NCI-H510A (cell line): ENCODE measurements around the gene AGR3.
"Not testable (repeated sequence)": the region's sequence is repeated elsewhere in the genome, so short reads cannot be mapped to it uniquely, and the experiment has no call there.

Experiments
- DNase-seq: peaks from one replicate; lab custom pipeline; 2025; lab: John Stamatoyannopoulos, UW

Gene AGR3

DNA sequence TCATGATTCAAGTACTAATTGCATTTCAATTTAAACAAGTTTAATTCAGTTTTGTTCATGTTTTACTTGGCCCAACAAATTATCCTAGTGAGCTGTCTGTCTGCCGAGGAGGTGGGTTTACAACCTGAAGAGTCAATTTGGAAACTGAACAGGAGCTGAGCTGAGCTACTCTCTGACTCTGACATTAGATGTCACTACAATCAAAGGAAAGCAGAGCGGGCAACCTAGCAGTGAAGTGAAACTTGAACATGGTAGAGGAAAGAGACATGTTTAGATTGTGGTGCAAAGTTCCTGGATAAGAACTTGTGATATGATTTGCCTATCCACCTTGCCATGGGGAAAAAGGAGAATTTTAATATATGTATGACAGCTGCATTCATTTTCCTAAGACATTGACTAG, 9.6 kb upstream of the AGR3 start:
- DNase-seq: no peak

DNA sequence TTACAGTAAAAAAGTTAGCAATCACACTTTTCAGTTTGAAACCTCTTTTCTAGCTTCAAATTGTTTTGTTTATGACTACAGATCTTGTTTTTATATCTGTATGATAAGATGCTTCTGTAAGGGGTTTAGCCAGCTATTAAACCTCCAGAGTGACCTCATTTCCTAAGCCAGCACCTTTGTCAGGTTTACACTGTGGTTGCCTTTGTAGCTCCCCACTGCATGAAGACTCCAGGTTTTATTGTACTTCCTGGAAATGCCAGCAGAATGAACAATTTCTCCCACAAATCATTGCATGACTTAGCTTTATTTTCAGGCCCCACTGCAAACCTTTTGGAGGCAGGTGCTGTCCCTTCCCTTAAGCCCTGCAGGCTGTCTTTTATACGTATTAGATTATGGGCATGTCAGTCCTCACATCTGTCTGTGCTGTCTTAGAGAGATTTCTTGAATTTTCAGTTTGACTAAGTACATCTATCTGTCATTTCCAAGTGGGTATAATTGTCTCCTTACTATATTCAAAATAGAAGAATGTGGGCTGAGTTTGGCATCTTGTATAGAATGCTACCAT, 8.2 kb upstream of the AGR3 start:
- DNase-seq: no peak

DNA sequence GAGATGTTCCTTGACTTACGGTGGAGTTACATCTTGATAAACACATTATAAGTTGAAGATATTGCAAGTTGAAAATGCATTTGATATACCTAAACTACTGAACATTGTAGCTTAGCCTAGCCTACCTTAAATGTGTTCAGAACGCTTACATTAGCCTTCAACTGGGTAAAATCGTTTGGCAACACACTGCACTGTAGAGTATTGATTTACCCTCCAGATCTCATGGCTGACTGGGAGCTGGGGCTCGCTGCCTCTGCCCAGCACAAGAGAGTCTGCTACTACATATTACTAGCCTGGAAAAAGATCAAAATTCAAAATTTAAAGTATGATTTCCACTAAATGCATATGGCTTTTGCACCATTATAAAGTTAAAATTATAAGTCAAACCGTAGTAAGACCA, 7.5 kb upstream of the AGR3 start:
- DNase-seq: no peak

DNA sequence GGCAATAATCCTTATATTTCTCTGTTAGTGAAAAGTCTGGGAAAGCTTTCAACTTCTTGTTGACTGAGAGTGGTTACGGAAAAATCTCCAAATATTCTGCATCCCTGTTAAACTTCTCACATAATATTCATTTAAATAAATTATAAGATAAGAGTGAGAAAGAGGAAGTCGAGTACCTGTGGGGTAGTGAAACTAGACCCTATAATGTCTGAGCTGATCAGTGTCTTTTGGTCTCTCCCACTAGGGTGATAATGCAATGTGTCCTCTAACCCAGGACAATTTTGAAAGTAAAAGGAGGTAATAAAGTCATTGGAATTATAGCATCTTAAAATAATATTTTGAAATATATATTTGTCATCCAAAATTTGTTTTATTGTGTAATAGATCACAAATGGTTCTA, 2.1 kb upstream of the AGR3 start:
- DNase-seq: no peak

DNA sequence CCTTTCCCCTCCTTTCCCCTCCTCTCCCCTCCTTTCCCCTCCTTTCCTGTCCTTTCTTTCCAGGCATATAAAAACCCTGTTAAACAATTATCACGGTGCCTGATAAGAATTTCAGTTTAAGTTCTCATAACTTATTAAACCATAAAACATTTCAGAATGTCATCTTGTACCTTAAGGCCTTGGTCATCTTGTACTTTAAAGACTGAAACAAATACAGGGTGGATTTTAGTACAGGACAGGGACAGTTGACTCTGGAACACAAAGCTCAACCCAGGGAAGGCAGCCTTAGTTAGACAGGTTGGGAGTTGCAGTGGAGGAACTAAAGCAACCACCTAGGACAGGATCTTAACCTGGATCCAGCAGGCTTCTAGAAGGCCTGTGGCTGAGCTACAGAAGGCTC, 1.2 kb downstream of the AGR3 start:
- no peak for DNase-seq

DNA sequence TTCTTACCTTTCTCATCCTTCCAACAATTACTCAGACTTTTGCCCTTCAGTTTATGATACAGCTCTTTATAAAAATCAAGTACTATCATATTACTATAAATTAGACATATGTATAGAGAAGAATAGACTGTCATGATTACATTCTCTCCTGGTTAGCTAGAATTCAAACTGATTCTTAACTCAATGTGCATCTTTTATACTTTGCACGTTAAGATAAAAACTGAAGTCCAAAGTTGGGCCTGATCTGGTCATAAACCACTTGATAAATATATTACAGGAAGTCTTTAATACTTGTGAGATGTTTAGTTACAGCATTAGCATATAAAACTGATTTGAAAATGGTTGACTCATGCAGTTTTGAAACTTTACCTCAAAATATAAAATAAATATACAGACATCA, 2.6 kb downstream of the AGR3 start:
- DNase-seq: no peak

DNA sequence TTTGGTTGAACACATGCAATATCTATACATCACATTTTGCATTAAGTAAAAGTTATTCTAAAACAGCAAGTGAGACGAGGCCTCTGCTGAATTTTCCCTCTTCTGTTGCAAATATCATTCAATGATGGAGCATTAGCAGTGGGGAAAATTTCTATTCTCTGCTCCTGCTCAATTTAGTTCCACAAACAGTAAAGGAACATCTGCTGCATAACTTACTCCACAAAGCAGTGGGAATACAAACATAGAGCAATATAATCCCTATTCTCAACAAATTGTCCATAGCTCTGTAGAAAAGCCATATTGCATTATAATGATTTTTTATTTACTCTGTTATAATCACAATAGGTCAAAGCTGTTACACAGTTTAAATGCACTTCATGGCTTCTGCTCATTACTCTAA, 5.9 kb downstream of the AGR3 start:
- no peak for DNase-seq

DNA sequence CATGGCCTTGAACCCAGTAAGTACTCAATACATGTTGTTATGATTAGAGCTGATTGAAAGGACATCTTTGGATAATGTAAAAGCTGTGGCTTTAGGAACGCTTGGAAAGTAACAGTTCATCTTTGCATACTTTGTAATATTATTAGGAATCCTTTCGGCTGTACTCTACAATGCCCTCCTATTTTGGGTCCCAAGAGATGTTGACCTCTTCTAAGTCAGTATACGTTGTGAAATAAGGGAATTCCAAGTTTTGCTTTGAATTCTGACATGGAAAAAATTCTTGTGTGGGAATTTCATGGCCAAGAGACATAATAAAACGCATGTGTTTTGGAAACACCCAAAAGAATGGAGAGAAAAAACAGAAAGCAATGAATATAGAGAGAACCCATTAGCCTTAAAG, 7.7 kb downstream of the AGR3 start:
- DNase-seq: no peak

DNA sequence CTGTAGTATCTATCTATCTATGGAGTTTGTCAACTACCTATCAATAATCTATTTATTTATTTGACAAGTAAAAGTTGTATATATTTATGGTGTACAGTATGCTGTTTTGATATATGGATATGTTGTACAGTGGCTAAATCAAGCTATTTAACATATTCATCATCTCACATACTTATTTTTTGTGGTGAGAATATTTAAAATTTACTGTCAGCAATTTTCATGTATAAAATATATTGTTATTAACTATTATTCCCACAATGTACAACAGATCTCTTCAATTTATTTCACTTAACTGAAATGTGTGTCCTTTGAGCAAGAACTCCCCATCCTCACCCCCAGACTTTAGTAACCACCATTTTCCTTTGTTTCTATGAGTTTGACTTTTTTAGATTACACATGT, 14.5 kb downstream of the AGR3 start:
- no peak for DNase-seq

DNA sequence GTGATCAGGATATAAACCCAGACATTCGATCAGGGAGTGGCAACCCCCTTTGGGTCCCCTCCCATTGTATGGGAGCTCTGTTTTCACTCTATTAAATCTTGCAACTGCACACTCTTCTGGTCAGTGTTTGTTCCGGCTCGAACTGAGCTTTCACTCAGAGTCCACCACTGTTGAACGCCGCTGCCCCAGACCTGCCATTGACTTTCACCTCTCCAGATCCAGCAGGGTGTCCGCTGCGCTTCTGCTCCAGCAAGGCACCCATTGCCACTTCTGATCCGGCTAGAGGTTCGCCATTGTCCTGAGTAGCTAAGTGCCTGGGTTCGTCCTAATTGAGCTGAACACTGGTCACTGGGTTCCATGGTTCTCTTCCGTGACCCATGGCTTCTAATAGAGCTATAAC, 28.6 kb downstream of the AGR3 start:
- DNase-seq: not testable (repeated sequence)

DNA sequence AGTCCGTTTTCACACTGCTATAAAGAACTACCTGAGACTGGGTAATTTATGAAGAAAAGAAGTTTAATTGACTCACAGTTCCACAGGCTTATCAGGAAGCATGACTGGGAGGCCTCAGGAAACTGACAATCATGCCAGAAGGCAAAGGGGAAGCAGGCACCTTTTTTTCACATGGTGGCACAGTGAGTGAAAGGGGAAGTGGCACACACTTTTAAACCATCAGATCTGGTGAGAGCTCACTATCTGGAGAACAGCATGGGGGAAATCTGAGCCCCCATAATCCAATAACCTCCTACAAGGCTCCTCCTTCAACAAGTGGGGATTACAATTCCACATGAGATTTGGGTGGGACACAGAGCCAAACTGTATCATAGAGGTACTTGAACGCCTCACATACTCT, 30.0 kb downstream of the AGR3 start:
- DNase-seq: no peak

DNA sequence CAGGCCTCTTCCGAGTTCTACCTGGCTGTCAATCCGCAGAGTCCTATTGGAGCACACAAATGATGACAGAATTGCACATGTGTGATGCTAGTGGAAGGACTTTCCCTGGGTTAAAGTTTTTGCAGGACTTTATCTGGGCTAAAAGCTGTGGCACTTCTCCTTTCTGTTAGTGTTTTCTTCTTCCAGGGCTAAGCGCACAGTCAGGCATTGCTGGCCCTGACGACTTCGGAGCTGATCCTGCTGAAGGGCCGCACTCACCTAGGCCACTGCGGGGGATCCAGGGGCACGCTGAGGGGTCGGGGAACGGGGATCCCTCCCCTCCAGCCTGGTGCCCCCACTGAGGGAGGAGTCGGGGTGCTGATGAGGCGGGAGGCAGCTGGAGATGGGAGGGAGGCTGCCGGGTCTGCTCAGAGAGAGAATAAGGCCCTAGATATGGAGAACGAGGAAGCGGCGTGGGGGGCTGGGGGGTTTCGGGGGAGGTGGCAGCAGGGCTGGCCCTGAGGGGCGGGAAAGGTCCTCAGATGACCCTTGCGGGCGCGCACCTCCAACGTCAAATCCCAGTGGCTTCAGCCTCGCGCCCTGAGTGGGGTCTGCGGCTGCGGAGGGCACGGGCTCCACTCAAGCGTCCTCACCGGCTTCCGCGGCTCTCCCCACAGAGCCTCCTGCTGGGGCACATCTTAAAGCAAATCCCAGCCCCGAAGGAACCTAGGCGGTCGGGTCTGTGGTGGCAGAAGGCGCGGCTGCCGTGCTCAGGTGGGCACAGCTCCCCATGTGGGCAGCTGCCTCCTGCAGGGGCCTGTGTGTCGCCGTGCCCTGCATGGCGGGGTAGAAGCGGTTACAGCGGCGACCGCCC, 30.9 kb downstream of the AGR3 start:
- DNase-seq: no peak

DNA sequence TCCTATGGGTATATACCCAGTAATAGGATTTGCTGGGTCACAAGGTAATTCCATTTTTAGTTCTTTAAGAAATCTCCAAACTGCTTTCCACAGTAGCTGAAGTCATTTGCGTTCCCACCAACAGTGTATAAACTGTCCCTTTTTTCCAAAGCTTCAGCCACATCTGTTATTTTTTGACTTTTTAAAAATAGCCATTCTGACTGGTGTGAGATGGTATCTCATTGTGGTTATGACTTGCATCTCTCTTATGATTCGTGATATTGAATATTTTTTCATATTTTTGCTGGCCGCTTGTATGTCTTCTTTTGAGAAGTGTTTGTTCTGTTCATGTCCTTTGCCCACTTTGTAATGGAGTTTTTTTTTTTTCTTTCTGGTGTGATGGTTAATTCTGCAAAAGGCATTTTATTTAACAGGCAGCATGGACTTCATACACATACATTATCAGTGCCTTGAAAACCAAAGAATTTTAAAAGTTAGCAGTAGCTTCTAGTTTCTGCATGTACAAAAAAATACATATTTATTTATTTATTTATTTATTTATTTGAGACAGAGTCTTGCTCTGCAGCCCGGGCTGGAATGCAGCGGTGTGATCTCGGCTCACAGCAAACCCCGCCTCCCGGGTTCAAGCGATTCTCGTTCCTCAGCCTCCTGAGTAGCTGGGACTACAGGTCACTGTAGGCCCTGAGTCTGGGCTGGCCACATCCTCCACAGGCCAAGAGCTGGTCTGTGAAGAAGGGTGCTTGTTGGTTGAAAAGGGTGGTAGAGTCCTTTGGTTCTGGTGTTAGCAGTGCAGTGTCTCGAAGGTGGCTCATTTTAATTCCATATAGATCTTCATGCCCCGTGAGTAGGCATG, 32.3 kb downstream of the AGR3 start:
- no peak for DNase-seq

DNA sequence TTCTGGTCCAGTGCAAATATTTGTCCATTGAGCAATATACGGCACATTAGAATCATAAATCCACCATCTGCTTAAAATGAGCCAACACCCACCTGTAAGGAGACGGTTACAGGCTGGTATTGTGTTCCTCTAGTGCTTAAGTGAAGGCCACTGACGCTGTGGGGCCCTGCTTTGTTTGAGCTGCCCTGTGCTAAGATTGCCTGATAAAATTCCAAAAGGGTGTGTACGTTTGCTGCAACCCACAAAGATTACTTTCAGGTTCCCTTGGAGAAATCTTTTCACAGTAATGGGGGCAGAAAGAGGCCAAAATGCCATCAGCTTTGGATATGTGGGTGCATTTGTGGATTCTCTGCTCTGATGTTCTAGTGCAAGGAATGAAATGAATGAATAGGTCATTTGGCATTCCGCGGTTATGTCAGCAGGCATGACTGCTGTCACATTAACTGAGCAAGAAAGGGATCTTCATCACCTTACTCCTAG, 34.4 kb downstream of the AGR3 start:
- peak; percentile 4 for DNase-seq

DNA sequence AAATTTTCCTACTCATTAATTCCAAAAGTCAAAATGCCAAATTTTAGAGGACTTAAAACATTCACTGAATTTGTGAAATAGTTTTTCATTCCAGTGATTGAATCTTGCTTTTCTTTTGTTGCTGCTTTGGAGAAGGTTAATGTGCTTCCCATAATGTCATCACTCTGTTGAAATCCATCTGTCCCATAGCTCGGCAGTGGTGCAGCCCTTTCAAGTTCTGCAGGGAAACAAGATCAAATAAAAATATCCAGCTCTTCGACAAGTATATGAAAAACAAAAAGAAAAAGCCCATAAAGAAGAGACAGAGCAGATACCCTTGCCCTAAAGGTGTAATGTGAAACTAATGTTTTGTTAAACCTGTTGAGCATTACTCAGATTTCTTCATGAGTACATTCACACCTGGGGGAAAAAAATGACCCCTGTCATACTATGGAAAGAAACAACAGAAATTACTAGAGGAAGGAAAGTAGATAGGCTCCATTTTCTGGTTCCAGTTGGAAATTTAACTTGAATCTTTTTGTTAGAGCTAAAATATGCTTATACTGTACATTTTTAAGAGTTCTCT, 35.1 kb downstream of the AGR3 start:
- DNase-seq: no peak

DNA sequence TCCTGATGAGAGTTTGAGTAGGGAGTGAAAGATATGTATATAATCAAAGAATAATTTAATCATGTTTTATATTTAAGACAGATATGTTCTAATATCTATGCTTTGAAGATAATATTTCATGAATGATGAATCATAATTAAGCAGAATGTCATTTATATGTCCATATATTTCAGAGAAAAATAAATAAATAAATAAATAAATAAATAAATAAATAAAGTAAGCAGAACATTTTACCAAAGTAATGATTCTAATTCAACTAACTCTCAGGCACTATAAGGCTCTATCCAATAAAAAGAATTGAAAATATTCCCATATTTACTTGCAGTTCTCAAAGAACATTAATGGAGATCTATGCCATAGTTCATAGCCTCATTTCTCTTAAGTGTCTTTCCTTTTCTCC, 36.0 kb downstream of the AGR3 start:
- no peak for DNase-seq

DNA sequence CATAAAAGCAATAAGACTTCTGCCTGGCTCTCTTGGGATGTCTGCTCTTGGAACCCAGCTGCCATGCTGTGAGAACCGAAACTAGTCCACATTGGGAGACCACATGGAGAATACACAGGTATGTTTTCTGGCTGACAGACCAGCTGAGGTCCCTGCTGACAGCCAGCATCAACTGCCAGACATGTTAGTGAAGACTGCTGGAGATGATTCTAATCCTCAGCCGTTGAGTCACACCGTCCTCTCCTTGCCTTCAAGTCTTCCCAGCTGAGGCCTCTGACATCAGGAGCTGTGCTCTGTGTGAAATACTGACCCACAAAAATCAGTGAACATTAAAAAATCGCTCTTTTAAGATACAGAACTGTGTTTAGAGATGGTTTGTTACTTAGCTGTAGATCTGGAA, 40.1 kb downstream of the AGR3 start:
- no peak for DNase-seq

DNA sequence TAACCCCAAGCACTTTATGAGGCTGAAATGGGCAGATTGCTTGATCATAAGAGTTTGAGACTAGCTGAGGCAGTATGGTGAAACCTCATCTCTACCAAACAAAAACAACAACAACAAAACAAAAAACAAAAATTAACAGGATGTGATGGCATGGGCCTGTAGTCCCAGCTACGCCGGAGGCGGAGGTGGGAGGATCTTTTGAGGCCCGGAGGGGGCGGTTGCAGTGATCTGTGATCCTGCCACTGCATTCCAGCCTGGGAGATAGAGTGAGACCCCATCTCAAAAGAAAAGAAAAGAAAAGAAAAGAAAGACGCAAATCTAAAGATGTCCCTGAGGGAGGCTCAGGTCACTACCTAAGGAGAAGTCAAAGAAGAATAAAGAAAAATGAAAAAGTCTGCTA, 41.7 kb downstream of the AGR3 start:
- DNase-seq: no peak

DNA sequence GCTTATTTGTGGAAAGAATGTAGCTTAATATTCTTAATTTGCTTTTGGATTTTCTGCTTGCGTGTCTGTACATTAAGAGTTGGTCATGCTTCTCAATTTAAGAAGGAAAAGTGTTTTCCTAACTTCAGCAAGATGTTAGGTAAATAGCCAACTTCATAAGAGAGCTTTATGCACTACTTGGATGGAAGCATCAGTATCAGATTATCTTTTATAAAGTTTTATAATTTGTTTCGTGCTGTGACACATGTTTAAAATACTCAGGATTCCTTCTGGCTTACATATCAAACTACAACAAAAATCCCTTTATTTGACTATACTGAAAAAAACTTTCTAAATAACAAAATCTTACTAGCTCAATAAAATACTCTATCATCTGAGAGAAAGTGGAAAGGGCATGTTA, 42.1 kb downstream of the AGR3 start:
- no peak for DNase-seq

DNA sequence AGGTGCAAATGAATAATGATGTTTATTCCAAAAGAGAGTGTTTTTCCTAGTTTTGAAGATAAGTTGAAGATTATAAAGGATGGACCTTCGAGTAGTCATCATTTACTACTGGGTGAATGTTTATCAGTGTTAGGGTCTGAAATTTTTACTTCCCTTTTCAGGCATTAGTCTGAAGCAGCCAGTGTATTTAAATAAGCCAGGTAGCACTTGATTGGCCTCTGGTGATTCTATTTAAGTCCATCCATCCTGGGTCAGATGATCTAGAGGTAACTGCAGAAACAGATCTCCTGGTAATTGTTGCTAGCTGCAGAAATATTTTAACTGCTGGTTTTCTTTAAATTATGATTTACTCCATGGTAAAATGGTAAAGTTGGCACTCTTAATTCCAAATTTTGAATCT, 42.9 kb downstream of the AGR3 start:
- DNase-seq: no peak

DNA sequence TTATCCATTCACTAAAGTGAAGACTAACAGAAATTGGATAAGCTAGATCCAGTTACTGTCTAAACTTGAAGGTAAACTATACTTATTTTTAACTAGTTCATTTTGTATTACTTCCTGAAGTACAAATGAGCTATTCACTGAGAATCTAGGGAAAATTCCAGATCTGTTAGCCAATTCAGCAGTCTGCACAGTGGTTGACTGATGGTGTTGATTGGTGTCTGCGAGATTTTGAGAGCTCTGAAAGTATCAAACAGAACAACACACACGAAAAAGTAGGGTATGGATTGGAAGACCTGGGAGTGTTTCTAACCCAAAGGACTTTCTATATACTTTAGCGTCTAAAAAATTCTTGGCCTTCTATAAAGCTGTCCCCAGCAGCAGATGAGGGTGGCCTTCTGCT, 43.4 kb downstream of the AGR3 start:
- no peak for DNase-seq

DNA sequence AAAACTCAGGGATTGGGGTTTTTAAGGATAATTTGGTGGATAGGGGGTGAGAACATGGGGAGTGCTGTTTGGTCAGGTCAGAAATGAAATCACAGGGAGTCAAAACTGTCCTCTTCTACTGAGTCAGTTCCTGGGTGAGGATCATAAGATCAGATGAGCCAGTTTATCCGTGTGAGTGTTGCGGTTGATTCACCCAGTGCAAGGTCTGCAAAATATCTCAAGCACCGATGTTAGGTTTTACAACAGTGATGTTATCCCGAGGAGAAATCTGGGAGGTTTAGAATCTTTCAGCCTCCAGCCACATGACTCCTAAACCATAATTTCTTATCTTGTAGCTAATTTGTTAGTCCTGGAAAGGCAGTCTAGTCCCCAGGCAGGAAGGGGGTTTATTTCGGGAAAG, 45.3 kb downstream of the AGR3 start:
- no peak for DNase-seq

DNA sequence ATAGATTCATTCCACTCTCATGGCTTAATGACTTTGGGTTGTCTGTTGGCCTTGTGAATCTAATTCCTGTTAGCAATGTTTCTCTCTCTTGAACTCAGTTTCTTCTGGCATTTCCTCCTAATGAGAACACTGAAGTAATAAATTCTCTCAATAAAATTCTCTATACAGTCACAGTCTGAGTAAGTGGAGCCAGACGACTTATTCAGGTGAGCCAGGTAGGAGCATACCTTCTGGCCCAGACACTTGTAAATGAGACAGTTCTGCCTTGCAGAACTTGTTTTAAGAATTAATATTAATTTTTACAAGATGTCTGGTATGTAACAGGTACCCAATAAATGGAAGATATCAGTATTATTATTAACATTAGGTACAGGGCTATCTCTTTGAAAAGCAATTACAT, 48.4 kb downstream of the AGR3 start:
- no peak for DNase-seq
